Activated CD8-positive, alpha-beta memory T cell treated with anti-CD3 and anti-CD28 coated beads, Interleukin-2, amount 50 U/mL, for 24 hours (primary cell): ENCODE results near the gene UBXN2A.
"Not testable (repeated sequence)": the region's sequence is repeated elsewhere in the genome, so short reads cannot be mapped to it uniquely, and the experiment has no call there.

Experiments used
- DNase-seq: peaks from one replicate; pipeline ENCODE4 v3.0.0-alpha.2; 2020; ENCODE audit errors: extremely low read depth

The UBXN2A gene

DNA sequence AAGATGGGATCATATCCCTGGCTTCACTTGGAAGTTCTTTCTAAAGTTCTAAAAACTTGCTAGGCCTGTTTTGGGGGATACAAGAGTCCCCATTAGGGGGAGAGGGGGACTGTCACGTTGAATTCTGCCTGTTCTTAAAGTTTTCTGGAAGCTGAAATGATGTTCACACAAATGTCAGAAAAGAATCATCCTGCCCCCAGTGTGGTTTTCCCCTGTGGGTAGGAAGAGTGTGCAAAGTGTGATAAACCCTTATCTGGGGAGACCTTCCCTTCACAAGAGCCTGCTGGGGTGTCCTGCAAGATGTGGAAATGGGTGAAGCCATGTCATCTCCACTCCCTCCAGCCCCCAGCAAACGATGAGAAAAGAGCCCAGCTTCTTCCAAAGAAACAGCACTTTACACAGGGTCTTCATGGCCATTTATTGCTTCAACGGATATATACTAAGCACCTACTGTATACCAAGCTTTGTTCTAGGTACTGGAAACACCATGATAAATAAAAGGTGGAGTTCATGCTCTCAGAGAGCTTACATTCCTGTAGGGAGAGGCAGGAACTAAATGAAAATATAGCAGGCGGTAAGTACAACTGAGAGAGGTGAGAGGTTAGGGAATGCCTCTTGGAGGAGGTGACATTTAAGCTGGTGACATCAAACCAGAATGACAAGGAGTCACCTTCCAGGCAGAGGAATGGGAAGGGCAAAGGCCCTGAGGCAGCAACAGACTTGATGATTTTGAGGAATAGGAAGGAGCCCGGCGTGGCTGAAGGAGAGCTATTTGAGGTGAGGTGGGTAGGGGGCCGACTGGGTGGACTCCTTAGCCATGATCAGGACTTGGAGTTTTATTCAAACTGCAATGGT, 71.2 kb downstream of the UBXN2A start:
- no peak for DNase-seq

- DNase-seq, result no peak
Observed at GRCh38 chr2:24012521-24013188, 72.4 kb downstream of the UBXN2A start.

- DNase-seq, result not testable (repeated sequence)
Observed at GRCh38 chr2:24014902-24015301, 74.6 kb downstream of the UBXN2A start.

GRCh38 chr2:24015562-24016375, 75.5 kb downstream of the UBXN2A start:
- no peak for DNase-seq

- no peak for DNase-seq
Observed at GRCh38 chr2:24016376-24016761, 76.1 kb downstream of the UBXN2A start.

DNA sequence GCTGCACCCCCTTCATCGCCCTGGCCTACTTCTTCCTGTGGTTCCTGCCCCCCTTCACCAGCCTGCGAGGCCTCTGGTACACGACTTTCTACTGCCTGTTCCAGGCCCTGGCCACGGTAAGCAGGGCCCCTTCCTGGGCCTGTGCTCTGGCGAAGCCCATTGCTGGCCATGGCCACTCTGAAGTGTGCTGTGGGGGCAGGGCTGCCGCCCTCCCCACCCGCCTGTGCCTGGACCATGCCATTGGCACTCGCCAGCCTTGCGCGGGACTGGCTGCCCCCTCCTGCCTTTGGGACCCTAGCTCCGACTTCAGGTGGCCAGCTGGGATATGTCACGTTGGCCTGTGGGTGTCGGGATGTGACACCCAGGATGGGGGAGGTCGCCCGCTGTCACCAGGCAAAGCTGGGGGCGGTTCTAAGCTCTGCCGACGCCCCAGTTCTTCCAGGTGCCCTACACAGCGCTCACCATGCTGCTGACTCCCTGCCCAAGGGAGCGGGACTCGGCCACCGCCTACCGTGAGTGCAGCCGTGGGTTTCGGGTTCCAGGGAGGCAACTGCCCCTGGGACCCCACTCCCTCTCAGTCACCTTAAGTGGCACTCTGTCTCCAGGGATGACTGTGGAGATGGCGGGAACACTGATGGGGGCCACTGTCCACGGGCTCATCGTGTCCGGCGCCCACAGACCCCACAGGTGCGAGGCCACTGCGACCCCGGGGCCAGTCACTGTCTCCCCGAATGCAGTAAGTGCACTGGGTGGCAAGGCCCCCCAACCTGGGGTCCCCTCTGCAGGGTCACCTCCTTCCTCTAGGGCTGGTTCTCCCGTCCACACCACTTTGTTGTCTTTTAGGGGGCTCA, 76.8 kb downstream of the UBXN2A start:
- DNase-seq, result no peak

DNA sequence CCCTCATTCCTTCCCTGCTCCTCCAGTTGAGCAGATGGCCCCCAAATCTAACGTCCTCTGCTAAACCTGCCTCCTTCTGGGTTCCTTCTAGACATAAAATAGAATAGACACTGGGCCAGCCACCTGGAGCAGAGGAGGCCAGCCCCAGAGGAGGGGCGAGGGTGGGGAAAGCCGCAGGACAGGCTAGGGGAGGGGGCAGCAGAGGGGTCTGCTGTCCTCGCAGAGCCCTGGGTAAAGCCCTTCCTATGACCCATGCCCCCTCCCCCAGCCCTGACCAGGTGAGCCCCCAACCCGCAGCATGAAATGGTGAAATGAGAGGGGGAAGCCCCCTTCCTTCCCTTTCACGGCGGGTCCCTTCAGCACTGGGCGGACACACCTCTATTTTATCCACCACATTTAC, 77.4 kb downstream of the UBXN2A start:
- no peak for DNase-seq

DNA sequence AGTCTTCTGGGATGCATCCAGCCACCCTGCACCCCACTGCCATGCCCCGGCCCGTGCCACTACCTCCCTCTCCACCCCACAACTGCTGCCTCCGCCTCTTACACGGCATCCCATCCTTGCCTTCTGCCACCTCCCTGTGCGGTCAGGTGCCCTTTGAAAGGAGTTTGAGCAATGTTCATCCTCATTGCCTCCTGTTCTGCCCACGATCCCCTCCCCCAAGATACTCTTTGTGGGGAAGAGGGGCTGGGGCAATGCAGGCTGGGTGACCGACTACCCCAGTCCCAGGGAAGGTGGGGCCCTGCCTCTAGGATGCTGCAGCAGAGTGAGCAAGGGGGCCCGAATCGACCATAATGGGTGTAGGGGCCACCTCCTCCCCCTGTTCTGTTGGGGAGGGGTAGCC, 78.0 kb downstream of the UBXN2A start:
- DNase-seq, result no peak

- no peak for DNase-seq
Observed at GRCh38 chr2:24019729-24020128, 79.5 kb downstream of the UBXN2A start.

- DNase-seq, result no peak
Observed at GRCh38 chr2:24020244-24020643, 80.0 kb downstream of the UBXN2A start.

DNA sequence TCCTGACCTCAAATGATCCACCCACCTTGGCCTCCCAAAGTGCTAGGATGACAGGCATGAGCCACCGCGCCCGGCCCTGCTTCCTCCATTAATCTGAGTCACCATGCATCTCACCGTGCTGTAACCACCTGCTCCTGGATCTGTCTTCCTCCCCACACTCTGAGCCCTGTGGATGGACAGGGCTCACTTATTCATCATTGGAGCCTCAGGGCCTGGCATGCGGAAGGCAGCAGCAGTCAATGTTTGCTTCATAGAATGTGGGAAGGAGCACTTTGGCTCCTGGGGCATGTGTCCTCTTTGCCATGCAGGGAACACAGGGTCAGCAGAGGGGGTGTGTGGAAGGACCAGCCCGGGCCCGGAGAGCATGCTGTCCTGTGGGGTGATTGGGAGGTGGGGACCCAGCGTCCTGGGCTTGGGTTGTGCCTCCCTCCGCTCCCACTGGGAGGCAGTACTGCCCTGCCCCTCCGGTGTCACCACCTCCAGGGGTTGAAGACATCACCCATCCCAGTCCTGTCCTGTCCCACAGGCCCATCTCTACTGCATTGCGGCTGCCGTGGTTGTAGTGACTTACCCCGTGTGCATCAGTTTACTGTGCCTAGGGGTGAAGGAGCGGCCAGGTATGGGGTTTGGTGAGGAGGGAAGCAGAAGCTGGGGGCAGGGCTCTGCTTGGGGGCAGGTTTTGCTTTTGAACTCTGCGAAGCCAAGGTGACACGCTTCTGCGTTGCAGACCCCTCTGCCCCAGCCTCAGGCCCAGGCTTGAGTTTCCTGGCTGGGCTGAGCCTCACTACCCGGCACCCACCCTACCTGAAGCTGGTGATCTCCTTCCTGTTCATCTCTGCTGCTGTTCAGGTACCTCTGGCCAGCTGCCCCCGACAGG, 81.1 kb downstream of the UBXN2A start:
- DNase-seq, result no peak

DNA sequence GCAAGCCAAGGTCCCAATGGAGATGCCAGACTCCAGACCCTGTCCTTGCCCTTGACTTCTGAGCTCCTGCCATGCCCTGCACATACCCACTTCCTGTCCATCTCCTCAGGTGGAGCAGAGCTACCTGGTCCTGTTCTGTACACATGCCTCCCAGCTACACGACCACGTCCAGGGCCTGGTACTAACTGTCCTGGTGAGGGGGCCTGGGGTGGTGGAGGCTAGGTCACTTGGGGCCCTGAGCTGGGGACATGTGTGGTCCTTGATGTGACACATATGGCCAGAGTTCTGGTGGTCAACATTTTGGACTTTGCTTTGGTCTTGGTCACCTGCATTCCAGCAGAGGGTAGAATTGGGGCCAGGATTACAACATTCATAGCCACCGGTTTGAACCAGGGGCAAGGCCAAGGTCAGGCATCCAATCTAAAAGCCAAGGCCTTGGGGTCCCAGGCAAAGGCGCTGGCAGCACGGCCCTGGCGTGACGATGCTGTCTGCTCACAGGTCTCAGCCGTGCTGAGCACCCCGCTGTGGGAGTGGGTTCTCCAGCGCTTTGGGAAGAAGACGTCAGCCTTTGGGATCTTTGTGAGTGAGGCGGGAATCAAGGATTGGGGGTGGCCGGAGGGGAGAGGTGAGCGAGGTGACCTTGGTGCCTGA, 82.2 kb downstream of the UBXN2A start:
- DNase-seq, result no peak

DNA sequence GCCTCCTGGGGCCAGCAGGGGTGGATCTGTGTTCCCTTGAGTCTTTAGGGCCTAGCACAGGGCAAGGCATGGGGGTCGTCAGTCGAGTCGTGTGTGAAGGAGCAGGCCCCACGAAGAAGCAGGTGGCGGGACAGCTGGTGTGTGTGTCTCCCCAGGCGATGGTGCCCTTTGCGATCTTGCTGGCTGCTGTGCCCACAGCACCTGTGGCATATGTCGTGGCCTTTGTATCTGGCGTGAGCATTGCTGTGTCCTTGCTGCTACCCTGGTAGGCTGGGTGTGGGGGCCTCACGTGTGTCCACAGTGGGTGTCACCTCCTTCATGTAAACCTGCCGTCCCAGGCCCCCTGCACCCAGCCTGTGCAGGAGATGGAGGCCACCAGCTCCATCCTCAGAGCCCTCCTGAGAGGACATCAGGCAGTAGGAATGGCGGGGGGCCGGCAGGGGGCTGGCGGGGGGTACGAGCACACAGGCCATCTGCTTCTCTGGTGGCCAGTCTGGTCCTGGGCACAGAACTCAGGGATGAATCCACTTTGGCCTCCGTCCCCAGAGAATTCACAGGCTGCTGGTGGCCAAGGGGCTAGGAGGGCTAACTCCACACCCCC, 82.8 kb downstream of the UBXN2A start:
- DNase-seq, result no peak

DNA sequence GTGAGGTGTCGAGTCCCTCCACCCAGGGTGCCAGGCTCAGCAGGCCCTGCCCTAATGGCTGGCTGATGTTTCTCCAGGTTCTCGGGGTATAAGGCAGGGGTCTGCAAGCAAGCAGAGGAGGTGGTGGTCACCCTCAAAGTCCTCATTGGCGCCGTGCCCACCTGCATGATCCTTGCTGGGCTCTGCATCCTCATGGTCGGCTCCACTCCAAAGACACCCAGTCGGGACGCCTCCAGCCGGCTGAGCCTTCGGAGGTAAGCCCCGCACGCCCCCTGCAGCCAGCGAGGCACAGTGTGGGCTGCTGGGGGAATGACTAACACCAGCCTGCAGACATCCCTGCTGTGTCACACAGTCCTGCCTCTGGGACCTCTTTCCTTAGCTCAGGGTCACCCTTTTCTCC, 83.8 kb downstream of the UBXN2A start:
- no peak for DNase-seq

DNA sequence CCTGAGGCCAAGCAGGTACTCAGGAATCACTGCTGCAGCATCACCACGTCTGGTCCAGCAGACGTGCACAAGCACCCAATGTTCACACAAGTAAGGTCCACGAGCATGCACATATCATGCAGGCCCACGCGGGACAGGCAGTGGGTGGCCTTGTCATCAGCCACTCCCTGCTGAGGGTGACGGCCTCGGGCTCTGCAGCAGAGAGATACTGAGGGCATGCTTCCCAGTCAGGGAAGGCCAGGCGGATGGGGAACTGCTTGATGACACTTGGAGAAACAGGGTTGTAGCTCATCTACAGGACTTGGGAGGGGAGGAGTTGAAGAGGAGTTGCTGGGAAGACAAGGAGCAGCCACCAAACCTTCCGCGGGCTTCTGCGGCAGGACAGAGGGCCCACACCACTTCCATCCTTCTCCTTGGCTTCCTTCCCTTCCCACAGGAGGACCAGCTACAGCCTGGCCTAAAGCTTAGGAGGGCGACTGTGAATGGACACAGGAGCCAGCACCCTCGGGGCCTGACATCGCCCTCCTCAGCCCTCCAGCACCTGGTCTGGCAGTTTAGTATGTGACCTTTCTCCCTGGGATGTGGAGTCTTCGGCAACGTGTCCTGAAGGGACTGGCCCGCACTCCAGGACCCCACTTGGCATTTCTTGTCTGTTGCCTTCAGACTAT, 84.9 kb downstream of the UBXN2A start:
- DNase-seq, result no peak

DNA sequence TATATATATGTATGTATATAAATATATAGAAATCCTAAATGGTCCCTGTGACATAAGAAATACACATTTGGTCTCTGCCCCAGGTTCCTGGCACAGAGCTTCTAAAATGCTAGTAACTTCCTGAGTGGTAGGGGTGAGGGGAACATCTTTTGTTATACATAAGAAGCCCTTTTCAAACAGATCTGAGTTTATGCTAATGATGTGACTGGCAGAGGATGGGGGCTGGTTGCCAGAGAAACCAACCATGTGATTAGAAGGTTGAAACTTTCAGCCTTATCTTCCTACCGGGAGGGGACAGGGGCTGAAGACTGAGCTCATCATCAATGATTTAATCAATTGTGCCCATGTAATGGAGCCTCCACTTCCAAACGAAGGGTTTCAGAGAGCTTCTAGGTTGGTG, 86.0 kb downstream of the UBXN2A start:
- DNase-seq, result no peak

GRCh38 chr2:24038786-24039499, 98.7 kb downstream of the UBXN2A start:
- no peak for DNase-seq

- DNase-seq, result no peak
Observed at GRCh38 chr2:24040511-24040910, 100.2 kb downstream of the UBXN2A start.
